Activated naive CD8-positive, alpha-beta T cell (primary cell): Measurements from ENCODE around the gene GRIP2.

Source experiments
- H3K27ac Mint-ChIP-seq: one replicate; pipeline ENCODE4 v1.8.0; 2021; ENCODE audit warnings: mixed read lengths
- H3K27me3 Mint-ChIP-seq: one replicate; pipeline ENCODE4 v1.8.0; 2021; ENCODE audit warnings: mixed read lengths
- H3K36me3 Mint-ChIP-seq: one replicate; pipeline ENCODE4 v1.8.0; 2021; ENCODE audit warnings: mixed read lengths
- H3K4me1 Mint-ChIP-seq: one replicate; pipeline ENCODE4 v1.8.0; 2021; ENCODE audit warnings: low read depth, mixed read lengths
- H3K4me3 Mint-ChIP-seq: one replicate; pipeline ENCODE4 v1.8.0; 2021; ENCODE audit warnings: mild to moderate bottlenecking, mixed read lengths
- H3K9me3 Mint-ChIP-seq: one replicate; pipeline ENCODE4 v1.8.0; 2021; ENCODE audit warnings: low read depth, mixed read lengths

The GRIP2 gene

GRCh38 chr3:14486460-14486859 is 53.7 kb downstream of the GRIP2 start:
- H3K9me3 Mint-ChIP-seq = no peaks in the 10 kb centered on the region
- no peak overlapping the region for H3K27ac Mint-ChIP-seq
- H3K4me1 Mint-ChIP-seq = no peaks in the 10 kb centered on the region
- H3K4me3 Mint-ChIP-seq = no peak overlapping the region
- H3K36me3 Mint-ChIP-seq = peaks cover 7% of the 10 kb centered on the region
- no peaks in the 10 kb centered on the region for H3K27me3 Mint-ChIP-seq

- Mint-ChIP-seq H3K27ac (no peak overlapping the region), H3K9me3 (no peaks in the 10 kb centered on the region), H3K27me3 (no peaks in the 10 kb centered on the region), H3K36me3 (peaks cover 9% of the 10 kb centered on the region), H3K4me1 (no peaks in the 10 kb centered on the region), H3K4me3 (no peak overlapping the region)
Measured at GRCh38 chr3:14485981-14486380, 54.2 kb downstream of the GRIP2 start.

- Mint-ChIP-seq H3K4me1 (no peaks in the 10 kb centered on the region), H3K36me3 (peaks cover 11% of the 10 kb centered on the region), H3K27ac (no peak overlapping the region), H3K4me3 (no peak overlapping the region), H3K9me3 (no peaks in the 10 kb centered on the region), H3K27me3 (no peaks in the 10 kb centered on the region)
Measured at GRCh38 chr3:14484741-14485140, 55.4 kb downstream of the GRIP2 start.

GRCh38 chr3:14483286-14483685 is 56.9 kb downstream of the GRIP2 start:
- Mint-ChIP-seq H3K9me3 (no peaks in the 10 kb centered on the region), H3K27me3 (no peaks in the 10 kb centered on the region), H3K36me3 (peaks cover 9% of the 10 kb centered on the region), H3K4me3 (no peak overlapping the region), H3K4me1 (no peaks in the 10 kb centered on the region), H3K27ac (no peak overlapping the region)

GRCh38 chr3:14482271-14482721 is 57.8 kb downstream of the GRIP2 start:
- Mint-ChIP-seq H3K27ac (no peak overlapping the region), H3K9me3 (no peaks in the 10 kb centered on the region), H3K4me3 (no peak overlapping the region), H3K36me3 (peaks cover 9% of the 10 kb centered on the region), H3K4me1 (no peaks in the 10 kb centered on the region), H3K27me3 (no peaks in the 10 kb centered on the region)

GRCh38 chr3:14481646-14482036 is 58.5 kb downstream of the GRIP2 start:
- Mint-ChIP-seq H3K27ac (no peak overlapping the region), H3K9me3 (no peaks in the 10 kb centered on the region), H3K36me3 (peaks cover 9% of the 10 kb centered on the region)

GRCh38 chr3:14481018-14481645 is 59.0 kb downstream of the GRIP2 start:
- no peaks in the 10 kb centered on the region for H3K4me1 Mint-ChIP-seq
- H3K27ac Mint-ChIP-seq = peak overlapping the region; percentile 22
- no peaks in the 10 kb centered on the region for H3K9me3 Mint-ChIP-seq
- H3K36me3 Mint-ChIP-seq = peaks cover 9% of the 10 kb centered on the region
- H3K27me3 Mint-ChIP-seq = no peaks in the 10 kb centered on the region
- H3K4me3 Mint-ChIP-seq = no peak overlapping the region

More at GRCh38 chr3:14481646-14482036, 58.5 kb downstream of the GRIP2 start:
- Mint-ChIP-seq H3K27me3 (no peaks in the 10 kb centered on the region), H3K4me1 (no peaks in the 10 kb centered on the region), H3K4me3 (no peak overlapping the region)

GRCh38 chr3:14480207-14481017 is 59.7 kb downstream of the GRIP2 start:
- Mint-ChIP-seq H3K9me3 (no peaks in the 10 kb centered on the region), H3K36me3 (peaks cover 9% of the 10 kb centered on the region), H3K4me3 (no peak overlapping the region), H3K27me3 (no peaks in the 10 kb centered on the region), H3K4me1 (no peaks in the 10 kb centered on the region), H3K27ac (no peak overlapping the region)

GRCh38 chr3:14479591-14479990 is 60.6 kb downstream of the GRIP2 start:
- H3K27me3 Mint-ChIP-seq = no peaks in the 10 kb centered on the region
- H3K4me3 Mint-ChIP-seq = no peak overlapping the region
- no peaks in the 10 kb centered on the region for H3K4me1 Mint-ChIP-seq
- no peak overlapping the region for H3K27ac Mint-ChIP-seq
- H3K9me3 Mint-ChIP-seq = no peaks in the 10 kb centered on the region
- peaks cover 7% of the 10 kb centered on the region for H3K36me3 Mint-ChIP-seq

GRCh38 chr3:14478956-14479550 is 61.1 kb downstream of the GRIP2 start:
- Mint-ChIP-seq H3K9me3 (no peaks in the 10 kb centered on the region), H3K27me3 (no peaks in the 10 kb centered on the region), H3K4me1 (no peaks in the 10 kb centered on the region), H3K27ac (no peak overlapping the region), H3K4me3 (no peak overlapping the region), H3K36me3 (peaks cover 7% of the 10 kb centered on the region)

- H3K4me3 Mint-ChIP-seq = no peak overlapping the region
- no peaks in the 10 kb centered on the region for H3K27me3 Mint-ChIP-seq
- H3K9me3 Mint-ChIP-seq = no peaks in the 10 kb centered on the region
- peaks cover 9% of the 10 kb centered on the region for H3K36me3 Mint-ChIP-seq
- no peaks in the 10 kb centered on the region for H3K4me1 Mint-ChIP-seq
- no peak overlapping the region for H3K27ac Mint-ChIP-seq
Measured at GRCh38 chr3:14477311-14477935, 62.7 kb downstream of the GRIP2 start.

- peaks cover 7% of the 10 kb centered on the region for H3K36me3 Mint-ChIP-seq
- H3K27me3 Mint-ChIP-seq = no peaks in the 10 kb centered on the region
Measured at GRCh38 chr3:14476583-14477265, 63.4 kb downstream of the GRIP2 start.

GRCh38 chr3:14475621-14476020 is 64.5 kb downstream of the GRIP2 start:
- H3K36me3 Mint-ChIP-seq = peaks cover 2% of the 10 kb centered on the region
- no peaks in the 10 kb centered on the region for H3K27me3 Mint-ChIP-seq
- no peak overlapping the region for H3K27ac Mint-ChIP-seq
- H3K9me3 Mint-ChIP-seq = no peaks in the 10 kb centered on the region
- H3K4me1 Mint-ChIP-seq = no peaks in the 10 kb centered on the region
- no peak overlapping the region for H3K4me3 Mint-ChIP-seq

More at GRCh38 chr3:14476583-14477265, 63.4 kb downstream of the GRIP2 start:
- Mint-ChIP-seq H3K4me1 (no peaks in the 10 kb centered on the region), H3K4me3 (no peak overlapping the region), H3K9me3 (no peaks in the 10 kb centered on the region), H3K27ac (no peak overlapping the region)

GRCh38 chr3:14474363-14475081 is 65.6 kb downstream of the GRIP2 start:
- Mint-ChIP-seq H3K27ac (no peak overlapping the region), H3K4me1 (no peaks in the 10 kb centered on the region), H3K27me3 (no peaks in the 10 kb centered on the region), H3K9me3 (no peaks in the 10 kb centered on the region), H3K4me3 (no peak overlapping the region), H3K36me3 (peaks cover 2% of the 10 kb centered on the region)
